Skeletal muscle tissue (tissue), 4 donors: ENCODE results near the gene MAST3. TPM values are rescaled to one million over a fixed set of nuclear protein-coding genes. Genes with fewer than 3 reads are reported as not detected.

ENCODE experiments used
- H3K27ac ChIP-seq: one replicate; pipeline ENCODE4 v1.7.0; 2013; ENCODE audit warnings: mild to moderate bottlenecking, low read depth, low read length, inconsistent platforms
- H3K27me3 ChIP-seq, 3 donors: one replicate each; pipeline ENCODE4 v1.7.0; 2013; ENCODE audit warnings: low read length in 3 of 3; ENCODE audit not compliant: control insufficient read depth in 3 of 3, insufficient read depth in 3 of 3
- H3K36me3 ChIP-seq, 3 donors: one replicate each; pipeline ENCODE4 v1.7.0; 2013; ENCODE audit warnings: low read length in 3 of 3; ENCODE audit not compliant: control insufficient read depth in 3 of 3, insufficient read depth in 3 of 3
- H3K4me1 ChIP-seq, 3 donors: one replicate each; pipeline ENCODE4 v1.7.0; 2013; ENCODE audit warnings: low read length in 3 of 3, mild to moderate bottlenecking in 3 of 3; ENCODE audit not compliant: control insufficient read depth in 3 of 3, insufficient read depth in 3 of 3
- H3K4me3 ChIP-seq, 3 donors: one replicate each; pipeline ENCODE4 v1.7.0; 2013; ENCODE audit warnings: low read length in 3 of 3
- H3K9ac ChIP-seq, 3 donors: one replicate each; pipeline ENCODE4 v1.7.0; 2013; ENCODE audit warnings: low read length in 3 of 3, mild to moderate bottlenecking in 3 of 3, moderate library complexity in 2 of 3, low read depth in 1 of 3
- H3K9me3 ChIP-seq, 3 donors: one replicate each; pipeline ENCODE4 v1.7.0; 2013; ENCODE audit warnings: low read length in 3 of 3; ENCODE audit not compliant: control insufficient read depth in 3 of 3
- total RNA-seq: library from RNA; depleted of rRNA; stranded (reverse); fragments of >200 nt; gene quantifications from one replicate; pipeline ENCODE4 v1.2.3, GENCODE V29; 2014
- donor health status: Osteomylitis.

MAST3 gene
- total RNA-seq, 1 donor from 2014 or later: 3.7 TPM

DNA sequence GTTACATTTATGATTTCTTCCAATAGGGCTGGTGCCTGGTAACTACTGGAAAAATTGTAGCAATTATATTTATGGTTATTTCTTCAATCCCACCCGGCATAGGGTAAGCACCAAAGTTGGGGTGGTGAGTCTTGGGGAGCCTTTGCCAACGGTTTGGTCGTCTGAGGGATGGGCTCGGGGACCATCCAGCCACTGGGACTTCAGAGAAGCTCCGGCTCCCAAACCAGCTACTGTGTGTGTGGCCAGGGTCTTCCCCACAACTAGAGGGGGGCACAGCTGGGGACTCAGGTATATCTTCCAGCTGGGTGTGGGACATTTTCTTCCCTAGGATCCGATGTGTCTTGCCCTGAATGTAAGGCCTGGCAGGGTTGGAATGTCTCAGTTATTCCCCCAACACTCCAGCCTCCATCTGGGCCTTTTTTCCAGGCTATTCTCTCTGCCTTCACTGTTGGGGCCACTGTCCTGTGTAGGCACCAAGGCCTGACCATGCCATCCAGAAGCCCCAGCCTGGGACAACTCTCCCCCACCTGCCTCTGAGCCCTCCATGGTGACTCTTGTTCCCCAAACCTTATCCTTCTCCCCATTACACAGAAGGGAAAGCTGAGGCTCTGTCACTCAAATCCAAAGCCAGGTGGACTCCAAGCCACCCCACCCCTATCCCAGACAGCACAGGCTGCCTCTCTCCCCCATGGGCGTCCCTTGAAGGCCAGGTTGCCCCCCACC is 74.9 kb downstream of the MAST3 start:
- H3K27me3 ChIP-seq: peaks cover 0 to 4% (median 0%) of the 10 kb centered on the region in 3 donors
- no peaks in the 10 kb centered on the region for H3K9me3 ChIP-seq
- peak overlapping the region in 1 of 3 donors; percentile 16 for H3K9ac ChIP-seq
- H3K4me1 ChIP-seq: peaks cover 11 to 26% (median 15%) of the 10 kb centered on the region in 3 donors
- H3K27ac ChIP-seq: no peak overlapping the region
- H3K36me3 ChIP-seq: peaks cover 5 to 15% (median 8%) of the 10 kb centered on the region in 3 donors
- H3K4me3 ChIP-seq: no peak overlapping the region

GRCh38 chr19:18173054-18173571 is 75.5 kb downstream of the MAST3 start:
- Histone ChIP-seq H3K4me1 (peaks cover 11 to 26% (median 15%) of the 10 kb centered on the region in 3 donors), H3K9ac (peak overlapping the region; percentile 70 to 79 (median 79)), H3K27ac (peak overlapping the region; percentile 54), H3K4me3 (peak overlapping the region; percentile 77 to 84 (median 78)), H3K36me3 (peaks cover 5 to 11% (median 5%) of the 10 kb centered on the region in 3 donors), H3K27me3 (peaks cover 0 to 4% (median 0%) of the 10 kb centered on the region in 3 donors), H3K9me3 (no peaks in the 10 kb centered on the region)

DNA sequence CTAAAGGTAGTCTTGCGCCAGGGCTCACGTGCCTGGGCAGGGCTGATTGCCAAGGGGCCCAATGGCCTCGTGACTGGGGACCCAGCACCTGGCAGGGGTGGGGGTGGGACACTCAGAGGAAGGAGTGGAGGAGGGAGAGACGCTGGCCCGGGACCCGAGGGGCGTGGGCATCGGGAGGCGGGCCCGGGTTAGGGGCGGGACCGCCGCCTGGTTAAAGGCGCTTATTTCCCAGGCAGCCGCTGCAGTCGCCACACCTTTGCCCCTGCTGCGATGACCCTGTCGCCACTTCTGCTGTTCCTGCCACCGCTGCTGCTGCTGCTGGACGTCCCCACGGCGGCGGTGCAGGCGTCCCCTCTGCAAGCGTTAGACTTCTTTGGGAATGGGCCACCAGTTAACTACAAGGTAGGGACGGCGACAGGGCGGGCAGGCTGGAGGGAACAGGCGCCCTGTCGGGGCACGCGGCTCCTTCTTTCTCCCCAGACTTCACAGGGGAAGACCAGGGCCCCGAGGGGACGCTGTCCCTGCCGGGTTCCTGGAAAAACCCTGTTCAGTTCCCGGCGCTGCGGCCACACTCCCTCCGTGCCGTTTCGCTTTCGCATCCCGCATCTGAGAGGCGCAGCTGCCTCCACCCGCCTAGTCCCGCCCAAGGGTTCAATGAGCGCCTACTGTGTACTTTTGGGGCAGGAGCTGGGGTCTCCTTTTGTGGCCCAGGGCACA is 76.2 kb downstream of the MAST3 start, which contains the start of gene IFI30:
Gene IFI30 (plus strand): TSS at position 242 of the 717 bp plus-strand sequence. CDS start 29 bp downstream, at position 271.
- Histone ChIP-seq H3K4me1 (peaks cover 11 to 26% (median 15%) of the 10 kb centered on the region in 3 donors), H3K4me3 (peak within 1 kb of the TSS; percentile 77 to 84 (median 78)), H3K36me3 (peaks cover 3 to 6% (median 3%) of the 10 kb centered on the region in 3 donors), H3K27ac (peak within 1 kb of the TSS; percentile 54), H3K9me3 (no peaks in the 10 kb centered on the region), H3K27me3 (peaks cover 0 to 4% (median 0%) of the 10 kb centered on the region in 3 donors), H3K9ac (peak within 1 kb of the TSS; percentile 70 to 79 (median 79))

GRCh38 chr19:18174983-18175382 is 77.4 kb downstream of the MAST3 start:
- no peaks in the 10 kb centered on the region for H3K36me3 ChIP-seq
- peak overlapping the region in 1 of 3 donors; percentile 2 for H3K4me3 ChIP-seq
- no peak overlapping the region for H3K9ac ChIP-seq
- peaks cover 0 to 4% (median 0%) of the 10 kb centered on the region in 3 donors for H3K27me3 ChIP-seq
- no peaks in the 10 kb centered on the region for H3K9me3 ChIP-seq
- H3K27ac ChIP-seq: no peak overlapping the region
- H3K4me1 ChIP-seq: peaks cover 11 to 26% (median 15%) of the 10 kb centered on the region in 3 donors

- H3K9me3 ChIP-seq: no peaks in the 10 kb centered on the region
Measured at GRCh38 chr19:18176367-18177310, 79.1 kb downstream of the MAST3 start.

DNA sequence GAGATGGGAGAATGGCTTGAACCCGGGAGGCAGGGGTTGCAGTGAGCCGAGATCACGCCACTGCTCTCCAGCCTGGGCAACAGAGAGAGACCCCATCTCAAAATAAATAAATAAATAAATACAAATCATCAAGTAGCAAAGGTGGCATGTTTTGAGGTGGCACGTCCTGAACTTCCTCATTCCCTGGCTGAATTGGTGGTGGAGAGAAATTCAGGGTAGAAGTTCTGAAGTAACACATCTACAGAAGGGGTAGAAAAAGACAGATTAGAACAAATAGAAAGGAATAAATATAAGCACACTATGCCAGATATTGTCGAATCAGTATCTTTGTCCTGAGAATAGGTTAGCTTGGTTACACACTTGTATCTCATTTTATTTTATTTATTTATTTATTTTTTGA is 82.4 kb downstream of the MAST3 start:
- no peak overlapping the region for H3K4me3 ChIP-seq
- H3K9ac ChIP-seq: no peak overlapping the region
- H3K9me3 ChIP-seq: no peaks in the 10 kb centered on the region
- no peak overlapping the region for H3K27ac ChIP-seq
- H3K4me1 ChIP-seq: peaks cover 0 to 2% (median 0%) of the 10 kb centered on the region in 3 donors
- peaks cover 0 to 4% (median 0%) of the 10 kb centered on the region in 3 donors for H3K27me3 ChIP-seq
- no peaks in the 10 kb centered on the region for H3K36me3 ChIP-seq

More at GRCh38 chr19:18176367-18177310, 79.1 kb downstream of the MAST3 start:
- H3K36me3 ChIP-seq: no peaks in the 10 kb centered on the region
- peaks cover 0 to 4% (median 0%) of the 10 kb centered on the region in 3 donors for H3K27me3 ChIP-seq
- no peak overlapping the region for H3K27ac ChIP-seq
- H3K4me3 ChIP-seq: no peak overlapping the region
- peaks cover 11 to 25% (median 12%) of the 10 kb centered on the region in 3 donors for H3K4me1 ChIP-seq
- no peak overlapping the region for H3K9ac ChIP-seq

GRCh38 chr19:18183529-18183928 is 86.0 kb downstream of the MAST3 start:
- H3K36me3 ChIP-seq: no peaks in the 10 kb centered on the region
- no peak overlapping the region for H3K9ac ChIP-seq
- H3K27ac ChIP-seq: no peak overlapping the region
- no peaks in the 10 kb centered on the region for H3K4me1 ChIP-seq
- no peaks in the 10 kb centered on the region for H3K27me3 ChIP-seq
- no peaks in the 10 kb centered on the region for H3K9me3 ChIP-seq
- H3K4me3 ChIP-seq: no peak overlapping the region

- no peaks in the 10 kb centered on the region for H3K9me3 ChIP-seq
- H3K27ac ChIP-seq: no peak overlapping the region
- no peaks in the 10 kb centered on the region for H3K36me3 ChIP-seq
- no peaks in the 10 kb centered on the region for H3K27me3 ChIP-seq
- H3K4me3 ChIP-seq: no peak overlapping the region
- H3K9ac ChIP-seq: no peak overlapping the region
- no peaks in the 10 kb centered on the region for H3K4me1 ChIP-seq
Measured at GRCh38 chr19:18185538-18185937, 88.0 kb downstream of the MAST3 start.

GRCh38 chr19:18190278-18190677 is 92.7 kb downstream of the MAST3 start:
- H3K27me3 ChIP-seq: no peaks in the 10 kb centered on the region
- H3K36me3 ChIP-seq: peaks cover 0 to 4% (median 0%) of the 10 kb centered on the region in 3 donors
- no peak overlapping the region for H3K27ac ChIP-seq
- H3K9ac ChIP-seq: no peak overlapping the region
- no peak overlapping the region for H3K4me3 ChIP-seq
- peaks cover 13 to 18% (median 14%) of the 10 kb centered on the region in 3 donors for H3K4me1 ChIP-seq
- H3K9me3 ChIP-seq: no peaks in the 10 kb centered on the region
